Upper lobe of left lung (tissue), 6 donors: ENCODE data around the gene TXNL4B. TPM values are rescaled to one million over a fixed set of nuclear protein-coding genes. Genes with fewer than 3 reads are reported as not detected.

ENCODE experiments used
- ATAC-seq, 2 donors: fragments of 200-7000 bp; cut with Tn5 transposase; one replicate each; pipeline ENCODE4 v1.9.1; 2022; ENCODE audit warnings: mild to moderate bottlenecking in 2 of 2, moderate library complexity in 2 of 2; ENCODE audit not compliant: low FRiP score in 2 of 2
- DNase-seq, 2 donors: peaks; one replicate each; pipeline ENCODE4 v3.0.0-alpha.2; 2019 to 2020
- H3K27ac ChIP-seq, 4 donors: fragments of 200-600 bp; sonication (generic); one replicate each; pipeline ENCODE4 v1.5.1; 2016 to 2019
- H3K27me3 ChIP-seq, 4 donors: fragments of 200-600 bp; sonication (generic); one replicate each; pipeline ENCODE4 v1.5.1; 2017 to 2019
- H3K36me3 ChIP-seq, 4 donors: fragments of 200-600 bp; sonication (generic); one replicate each; pipeline ENCODE4 v1.5.1; 2016 to 2019
- H3K4me1 ChIP-seq, 4 donors: fragments of 200-600 bp; sonication (generic); one replicate each; pipeline ENCODE4 v1.5.1; 2018 to 2019
- H3K4me3 ChIP-seq, 4 donors: fragments of 200-600 bp; sonication (generic); one replicate each; pipeline ENCODE4 v1.5.1; 2017 to 2019; ENCODE audit warnings: mild to moderate bottlenecking in 2 of 4, moderate library complexity in 1 of 4
- H3K9me3 ChIP-seq, 4 donors: fragments of 200-600 bp; sonication (generic); one replicate each; pipeline ENCODE4 v1.5.1; 2018 to 2019
- EP300 ChIP-seq, 4 donors: sonication (generic); formaldehyde crosslinking; IDR thresholded peaks; one replicate each; pipeline ENCODE4 v1.5.1; 2017; ENCODE audit warnings: antibody characterized with exemption in 4 of 4, control low read depth in 2 of 4
- POLR2A ChIP-seq, 4 donors: fragments of 450-650 bp; IDR thresholded peaks; one replicate each; pipeline ENCODE4 v1.5.1; 2016 to 2017; ENCODE audit warnings: antibody characterized with exemption in 4 of 4, mild to moderate bottlenecking in 2 of 4
- POLR2AphosphoS5 ChIP-seq, 2 donors: sonication (generic); formaldehyde crosslinking; IDR thresholded peaks; one replicate each; pipeline ENCODE4 v1.5.1; 2017; ENCODE audit warnings: antibody characterized with exemption in 2 of 2
- WGBS, 2 donors: methylation state at CpG; one replicate each; pipeline ENCODE4 v1.1.5; 2017 to 2018; 5-methylcytosine and 5-hydroxymethylcytosine counted together
- total RNA-seq, 6 donors: library from RNA; depleted of rRNA in 4 of 6; stranded (reverse); fragments of >200 nt in 4 of 6; gene quantifications; one replicate each; pipeline versions ENCODE4 v1.1.0 to v1.2.1, GENCODE V29; 2016 to 2021
- TF ChIP-seq, protein P1 (sequence below), 6 experiments: fragments of 450-650 bp in 4 of 6; fragments of 200-600 bp in 2 of 6; sonication (generic) in 2 of 6; IDR thresholded peaks; one replicate each; pipeline ENCODE4 v1.5.1; 2016 to 2019; ENCODE audit warnings: antibody characterized with exemption in 6 of 6
- donor health status: DM: no; HTN: no; CAD: no; lungs with moderate emphysema.
- donor health status: DM: no; HTN: yes; CAD: no; lungs with severe emphysema.

The TXNL4B gene
- total RNA-seq, 6 donors from 2014 or later = 5.7 to 13.4 (median 9.6) TPM

DNA sequence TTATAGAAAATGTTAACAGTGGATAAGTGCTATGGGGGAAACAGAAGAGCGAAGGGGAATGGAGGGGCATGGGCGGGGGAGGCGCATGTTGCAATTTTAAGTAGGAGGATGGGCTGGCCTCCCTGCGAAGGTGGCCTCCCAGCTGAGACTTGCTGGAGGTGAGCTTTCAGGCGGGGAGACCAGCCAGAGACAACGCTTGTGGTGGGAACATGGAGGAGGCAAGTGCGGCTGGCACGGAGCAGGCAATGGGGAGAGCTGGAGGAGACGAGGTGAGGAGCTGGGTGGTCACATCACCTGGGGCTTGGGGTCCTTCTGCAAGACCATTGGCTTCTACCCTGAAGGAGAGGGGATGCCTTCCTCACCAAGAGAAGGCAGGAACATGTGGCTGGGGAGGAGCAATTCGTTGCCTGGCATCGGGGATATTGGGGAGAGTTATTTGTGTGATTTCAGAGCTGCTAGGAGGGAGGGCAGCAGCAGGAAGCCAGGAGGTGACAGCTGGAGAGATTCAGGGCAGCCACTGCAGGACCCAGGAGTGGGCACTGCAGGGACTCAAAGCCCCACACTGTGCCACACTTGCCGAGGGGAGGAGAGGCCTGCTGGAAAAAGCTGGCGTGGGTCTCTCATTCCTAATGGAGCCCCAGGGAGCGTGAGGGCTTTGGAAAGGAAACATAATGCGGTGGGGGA lies 44.1 kb upstream of the TXNL4B start:
- DNase-seq (peak in 1 of 2 donors; percentile 34), ATAC-seq (peak in 1 of 2 donors; percentile 43)
- H3K36me3 ChIP-seq = no peaks in the 10 kb centered on the region
- no peaks in the 10 kb centered on the region for H3K27me3 ChIP-seq
- no peak overlapping the region for H3K4me3 ChIP-seq
- no peak overlapping the region for H3K27ac ChIP-seq
- H3K4me1 ChIP-seq = no peaks in the 10 kb centered on the region
- TF ChIP-seq EP300 (IDR thresholded peaks at IDR 0.05) (no peak), POLR2A (IDR thresholded peaks at IDR 0.05) (no peak), POLR2AphosphoS5 (IDR thresholded peaks at IDR 0.05) (no peak)
- TF ChIP-seq, protein P1, sequence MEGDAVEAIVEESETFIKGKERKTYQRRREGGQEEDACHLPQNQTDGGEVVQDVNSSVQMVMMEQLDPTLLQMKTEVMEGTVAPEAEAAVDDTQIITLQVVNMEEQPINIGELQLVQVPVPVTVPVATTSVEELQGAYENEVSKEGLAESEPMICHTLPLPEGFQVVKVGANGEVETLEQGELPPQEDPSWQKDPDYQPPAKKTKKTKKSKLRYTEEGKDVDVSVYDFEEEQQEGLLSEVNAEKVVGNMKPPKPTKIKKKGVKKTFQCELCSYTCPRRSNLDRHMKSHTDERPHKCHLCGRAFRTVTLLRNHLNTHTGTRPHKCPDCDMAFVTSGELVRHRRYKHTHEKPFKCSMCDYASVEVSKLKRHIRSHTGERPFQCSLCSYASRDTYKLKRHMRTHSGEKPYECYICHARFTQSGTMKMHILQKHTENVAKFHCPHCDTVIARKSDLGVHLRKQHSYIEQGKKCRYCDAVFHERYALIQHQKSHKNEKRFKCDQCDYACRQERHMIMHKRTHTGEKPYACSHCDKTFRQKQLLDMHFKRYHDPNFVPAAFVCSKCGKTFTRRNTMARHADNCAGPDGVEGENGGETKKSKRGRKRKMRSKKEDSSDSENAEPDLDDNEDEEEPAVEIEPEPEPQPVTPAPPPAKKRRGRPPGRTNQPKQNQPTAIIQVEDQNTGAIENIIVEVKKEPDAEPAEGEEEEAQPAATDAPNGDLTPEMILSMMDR (IDR thresholded peaks at IDR 0.05) = no peak
- 85 to 87% methylated on average over 15 of the region's 15 CpGs for WGBS, 2 donors
- no peaks in the 10 kb centered on the region for H3K9me3 ChIP-seq

DNA sequence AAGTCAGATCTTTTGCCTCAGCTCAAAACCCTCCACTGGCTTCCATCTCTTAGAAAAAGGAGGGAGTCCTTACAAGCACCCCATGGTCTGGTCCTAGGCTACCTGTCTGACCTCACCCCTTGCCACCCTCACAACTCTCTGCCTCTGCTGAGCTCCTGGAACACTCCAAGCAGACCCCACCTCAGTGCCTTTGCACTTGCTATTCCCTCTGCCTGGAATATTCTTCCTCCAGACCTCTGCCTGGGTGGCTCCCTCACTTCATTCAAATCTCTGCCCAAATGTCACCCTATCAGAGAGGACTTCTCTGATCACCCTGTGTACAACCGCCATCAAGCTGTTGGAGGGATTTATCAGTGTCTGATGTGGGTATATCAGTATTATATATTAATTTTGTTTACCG lies 41.1 kb upstream of the TXNL4B start:
- 95 to 98% methylated on average over 2 of the region's 2 CpGs for WGBS, 2 donors
- TF ChIP-seq, protein P1 (IDR thresholded peaks at IDR 0.05) = no peak
- TF ChIP-seq POLR2A (IDR thresholded peaks at IDR 0.05) = no peak
- no peak for TF ChIP-seq EP300 (IDR thresholded peaks at IDR 0.05)
- TF ChIP-seq POLR2AphosphoS5 (IDR thresholded peaks at IDR 0.05) = no peak

DNA sequence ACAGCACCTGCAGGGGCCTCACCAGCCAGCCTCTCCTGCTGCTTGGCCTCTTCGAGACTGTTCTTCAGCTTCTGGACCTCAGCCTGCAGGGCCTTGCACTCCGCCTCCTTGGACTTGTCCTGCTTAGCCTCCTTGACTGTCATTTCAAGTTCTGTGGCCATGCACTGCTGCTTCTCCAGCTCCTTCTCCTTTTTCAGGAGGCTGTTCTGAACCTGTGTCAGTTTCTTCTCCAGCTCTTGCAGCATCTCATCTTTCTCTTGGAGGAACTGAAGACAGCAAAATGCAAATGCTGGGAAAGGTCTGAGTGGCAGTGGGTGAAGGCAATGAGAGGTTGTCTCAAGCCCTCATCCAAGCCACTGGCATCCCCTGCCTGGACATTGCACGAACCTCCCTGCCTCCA lies 39.3 kb upstream of the TXNL4B start:
- ATAC-seq = no peak
- TF ChIP-seq, protein P1 (IDR thresholded peaks at IDR 0.05) = no peak
- no peak for TF ChIP-seq EP300 (IDR thresholded peaks at IDR 0.05)
- TF ChIP-seq POLR2A (IDR thresholded peaks at IDR 0.05) = no peak
- no peak for TF ChIP-seq POLR2AphosphoS5 (IDR thresholded peaks at IDR 0.05)
- Histone ChIP-seq H3K36me3 (no peaks in the 10 kb centered on the region), H3K27ac (no peak overlapping the region), H3K27me3 (no peaks in the 10 kb centered on the region), H3K4me1 (no peaks in the 10 kb centered on the region), H3K9me3 (no peaks in the 10 kb centered on the region), H3K4me3 (no peak overlapping the region)
- WGBS, 2 donors = 85 to 89% methylated on average over 3 of the region's 3 CpGs
- DNase-seq = no peak

More for the DNA sequence above, 41.1 kb upstream of the TXNL4B start:
- H3K27ac ChIP-seq = no peak overlapping the region
- no peaks in the 10 kb centered on the region for H3K27me3 ChIP-seq
- no peak overlapping the region for H3K4me3 ChIP-seq
- H3K36me3 ChIP-seq = no peaks in the 10 kb centered on the region
- H3K4me1 ChIP-seq = no peaks in the 10 kb centered on the region
- H3K9me3 ChIP-seq = no peaks in the 10 kb centered on the region
- no peak for ATAC-seq
- DNase-seq = no peak

DNA sequence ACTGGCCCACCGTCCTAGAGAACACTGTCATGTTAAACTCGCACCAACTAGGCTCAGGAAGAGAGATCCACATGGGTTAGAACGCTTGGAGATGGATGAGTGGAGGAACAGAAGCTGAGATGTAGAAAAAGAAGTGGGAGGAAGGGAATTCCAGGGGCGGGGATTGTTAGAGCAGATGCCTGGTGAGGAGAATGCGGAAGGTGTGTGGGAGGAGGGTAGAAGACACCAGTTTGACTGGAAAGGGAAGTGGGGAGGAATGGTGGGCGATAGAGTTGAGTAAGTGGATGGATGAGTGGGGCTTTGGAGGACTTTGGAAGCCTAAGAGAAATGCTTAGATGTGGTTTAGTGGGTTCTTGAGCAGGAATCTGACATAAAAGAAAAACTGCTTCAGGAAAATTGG lies 37.6 kb upstream of the TXNL4B start:
- ATAC-seq (peak in 1 of 2 donors; percentile 35), DNase-seq (no peak)
- no peaks in the 10 kb centered on the region for H3K36me3 ChIP-seq
- no peaks in the 10 kb centered on the region for H3K27me3 ChIP-seq
- 69 to 71% methylated on average over 6 of the region's 6 CpGs for WGBS, 2 donors
- H3K4me1 ChIP-seq = peaks cover 0 to under 1% (median under 1%) of the 10 kb centered on the region in 4 donors
- no peaks in the 10 kb centered on the region for H3K9me3 ChIP-seq
- TF ChIP-seq EP300 (IDR thresholded peaks at IDR 0.05) = no peak
- TF ChIP-seq, protein P1 (IDR thresholded peaks at IDR 0.05) = no peak
- no peak for TF ChIP-seq POLR2AphosphoS5 (IDR thresholded peaks at IDR 0.05)
- TF ChIP-seq POLR2A (IDR thresholded peaks at IDR 0.05) = no peak
- H3K4me3 ChIP-seq = no peak overlapping the region
- no peak overlapping the region for H3K27ac ChIP-seq
